Measurements from ENCODE around the gene HOXB5.

Gene HOXB5

GRCh38 chr17:48559122-48559839, 34.3 kb downstream of the HOXB5 start:
- peaks cover 16% of the 10 kb centered on the region for H3K4me1 ChIP-seq
- no peak overlapping the region for H3K4me3 ChIP-seq
- in situ Hi-C loops (cut with MboI; ENCODE audit: low sequenced_read_pairs), result no loop called here
- H3K36me3 ChIP-seq (replicated peaks), result no peaks in the 10 kb centered on the region
- no peak for DNase-seq (ENCODE audit: low spot score in 2 of 2)
- no peaks in the 10 kb centered on the region for H3K9me3 ChIP-seq
- H3K27me3 ChIP-seq (ENCODE audit: low read depth), result no peaks in the 10 kb centered on the region

DNA sequence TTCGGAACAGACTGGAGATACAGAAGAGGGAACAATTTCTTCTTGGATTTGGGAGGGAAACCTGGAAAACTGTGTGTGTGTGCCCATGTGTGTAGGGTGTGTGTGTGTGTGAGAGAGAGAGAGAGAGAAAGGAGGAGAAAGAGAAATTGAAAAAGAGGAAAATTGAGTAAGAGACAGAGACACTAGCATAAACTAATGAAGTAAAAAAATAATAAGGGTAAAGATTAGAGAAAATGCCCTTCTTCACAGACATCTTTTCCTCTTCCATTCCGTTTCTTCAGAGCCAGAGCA, 34.8 kb downstream of the HOXB5 start:
- in situ Hi-C loops (cut with MboI; ENCODE audit: low sequenced_read_pairs), result no loop called here
- H3K36me3 ChIP-seq (replicated peaks), result no peaks in the 10 kb centered on the region
- H3K9me3 ChIP-seq, result no peaks in the 10 kb centered on the region
- no peak for DNase-seq (ENCODE audit: low spot score in 2 of 2)
- peaks cover 16% of the 10 kb centered on the region for H3K4me1 ChIP-seq
- no peak overlapping the region for H3K4me3 ChIP-seq
- no peaks in the 10 kb centered on the region for H3K27me3 ChIP-seq (ENCODE audit: low read depth)

GRCh38 chr17:48558057-48558830, 35.3 kb downstream of the HOXB5 start:
- H3K36me3 ChIP-seq (replicated peaks), result no peaks in the 10 kb centered on the region

GRCh38 chr17:48556576-48557401, 36.8 kb downstream of the HOXB5 start:
- H3K9me3 ChIP-seq, result no peaks in the 10 kb centered on the region
- H3K36me3 ChIP-seq (replicated peaks), result no peaks in the 10 kb centered on the region
- in situ Hi-C loops (cut with MboI; ENCODE audit: low sequenced_read_pairs), result no loop called here
- H3K4me3 ChIP-seq, result no peak overlapping the region
- H3K4me1 ChIP-seq, result peaks cover 16% of the 10 kb centered on the region
- no peaks in the 10 kb centered on the region for H3K27me3 ChIP-seq (ENCODE audit: low read depth)
- DNase-seq (ENCODE audit: low spot score in 2 of 2), result no peak

More at GRCh38 chr17:48558057-48558830, 35.3 kb downstream of the HOXB5 start:
- in situ Hi-C loops (cut with MboI; ENCODE audit: low sequenced_read_pairs), result no loop called here
- Histone ChIP-seq H3K4me3 (no peak overlapping the region), H3K4me1 (peaks cover 16% of the 10 kb centered on the region), H3K9me3 (no peaks in the 10 kb centered on the region), H3K27me3 (ENCODE audit: low read depth) (no peaks in the 10 kb centered on the region)
- no peak for DNase-seq (ENCODE audit: low spot score in 2 of 2)

DNA sequence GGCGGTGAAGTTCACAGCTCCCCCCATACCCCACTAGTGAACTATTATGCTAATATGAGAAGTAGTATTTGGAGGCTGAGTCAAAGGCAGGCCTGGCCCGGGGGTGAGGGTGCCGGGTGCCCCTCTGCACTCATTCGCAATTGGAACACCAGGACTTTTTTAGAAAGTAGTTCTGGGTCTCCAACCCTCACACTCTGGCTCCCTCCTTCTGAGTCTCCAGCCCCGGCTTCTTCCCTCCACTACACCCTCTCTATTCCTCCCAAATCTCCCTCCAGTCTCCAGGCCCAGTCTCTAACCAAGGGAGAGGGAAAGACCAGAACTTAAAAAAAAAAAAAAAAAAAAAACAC, 37.4 kb downstream of the HOXB5 start:
- no peaks in the 10 kb centered on the region for H3K27me3 ChIP-seq (ENCODE audit: low read depth)
- H3K9me3 ChIP-seq, result no peaks in the 10 kb centered on the region
- no peaks in the 10 kb centered on the region for H3K36me3 ChIP-seq (replicated peaks)
- in situ Hi-C loops (cut with MboI; ENCODE audit: low sequenced_read_pairs), result no loop called here
- DNase-seq (ENCODE audit: low spot score in 2 of 2), result no peak
- no peak overlapping the region for H3K4me3 ChIP-seq
- peaks cover 16% of the 10 kb centered on the region for H3K4me1 ChIP-seq

GRCh38 chr17:48555258-48556228, 38.0 kb downstream of the HOXB5 start:
- Histone ChIP-seq H3K4me3 (peak overlapping the region; percentile 8; the same call in 1 of the 2 replicates), H3K36me3 (replicated peaks) (peaks cover 2% of the 10 kb centered on the region), H3K9me3 (no peaks in the 10 kb centered on the region), H3K4me1 (peaks cover 16% of the 10 kb centered on the region), H3K27me3 (ENCODE audit: low read depth) (no peaks in the 10 kb centered on the region)
- in situ Hi-C loops (cut with MboI; ENCODE audit: low sequenced_read_pairs), result no loop called here
- DNase-seq (ENCODE audit: low spot score in 2 of 2), result peak; percentile 63 to 72

- peaks cover 21% of the 10 kb centered on the region for H3K4me1 ChIP-seq
- H3K9me3 ChIP-seq, result no peaks in the 10 kb centered on the region
- H3K27me3 ChIP-seq (ENCODE audit: low read depth), result no peaks in the 10 kb centered on the region
- DNase-seq (ENCODE audit: low spot score in 2 of 2), result no peak
- no peak overlapping the region for H3K4me3 ChIP-seq
- peaks cover 8% of the 10 kb centered on the region for H3K36me3 ChIP-seq (replicated peaks)
- in situ Hi-C loops (cut with MboI; ENCODE audit: low sequenced_read_pairs), result no loop called here
Observed at GRCh38 chr17:48554412-48555257, 38.9 kb downstream of the HOXB5 start.

GRCh38 chr17:48553826-48554225, 39.8 kb downstream of the HOXB5 start:
- Histone ChIP-seq H3K27me3 (ENCODE audit: low read depth) (no peaks in the 10 kb centered on the region), H3K4me1 (peaks cover 29% of the 10 kb centered on the region), H3K36me3 (replicated peaks) (peaks cover 8% of the 10 kb centered on the region), H3K4me3 (no peak overlapping the region), H3K9me3 (no peaks in the 10 kb centered on the region)
- DNase-seq (ENCODE audit: low spot score in 2 of 2), result no peak
- in situ Hi-C loops (cut with MboI; ENCODE audit: low sequenced_read_pairs), result no loop called here

- peaks cover 34% of the 10 kb centered on the region for H3K4me1 ChIP-seq
- no peaks in the 10 kb centered on the region for H3K9me3 ChIP-seq
- H3K4me3 ChIP-seq, result no peak overlapping the region
- H3K27me3 ChIP-seq (ENCODE audit: low read depth), result no peaks in the 10 kb centered on the region
- no peak for DNase-seq (ENCODE audit: low spot score in 2 of 2)
- peaks cover 8% of the 10 kb centered on the region for H3K36me3 ChIP-seq (replicated peaks)
- in situ Hi-C loops (cut with MboI; ENCODE audit: low sequenced_read_pairs), result no loop called here
Observed at GRCh38 chr17:48553190-48553547, 40.4 kb downstream of the HOXB5 start.

- peaks cover 39% of the 10 kb centered on the region for H3K4me1 ChIP-seq
- in situ Hi-C loops (cut with MboI; ENCODE audit: low sequenced_read_pairs), result no loop called here
- no peak overlapping the region for H3K4me3 ChIP-seq
Observed at GRCh38 chr17:48552466-48553189, 41.0 kb downstream of the HOXB5 start.

GRCh38 chr17:48551596-48552465, 41.7 kb downstream of the HOXB5 start:
- Histone ChIP-seq H3K4me3 (no peak overlapping the region), H3K4me1 (peaks cover 43% of the 10 kb centered on the region), H3K9me3 (no peaks in the 10 kb centered on the region), H3K27me3 (ENCODE audit: low read depth) (no peaks in the 10 kb centered on the region), H3K36me3 (replicated peaks) (peaks cover 8% of the 10 kb centered on the region)
- DNase-seq (ENCODE audit: low spot score in 2 of 2), result no peak
- in situ Hi-C loops (cut with MboI; ENCODE audit: low sequenced_read_pairs), result no loop called here

More at GRCh38 chr17:48552466-48553189, 41.0 kb downstream of the HOXB5 start:
- DNase-seq (ENCODE audit: low spot score in 2 of 2), result no peak
- Histone ChIP-seq H3K27me3 (ENCODE audit: low read depth) (no peaks in the 10 kb centered on the region), H3K9me3 (no peaks in the 10 kb centered on the region), H3K36me3 (replicated peaks) (peaks cover 8% of the 10 kb centered on the region)

Data from HAP-1 (cell line).